ENCODE measurements around the gene LAMB3.

GRCh38 chr1:209686322-209686721 lies 34.1 kb upstream of the LAMB3 start:
- TF ChIP-seq CTCF (IDR thresholded peaks at IDR 0.05) (no peak), ZFX (IDR thresholded peaks at IDR 0.05; ENCODE audit: borderline replicate concordance) (no peak)

Data from 22Rv1 (cell line).